HUES6 (cell line): ENCODE measurements around the gene MYL11.

ENCODE experiments used
- H3K27ac ChIP-seq: 2 replicates; pipeline ENCODE4 v1.7.0; 2013; ENCODE audit warnings: low read depth, mild to moderate bottlenecking, low read length, inconsistent platforms
- H3K27me3 ChIP-seq: 2 replicates; pipeline ENCODE4 v1.6.1; 2013; ENCODE audit warnings: low read length; ENCODE audit not compliant: control insufficient read depth, insufficient read depth
- H3K36me3 ChIP-seq: 2 replicates; pipeline ENCODE4 v1.6.1; 2013; ENCODE audit warnings: low read length; ENCODE audit not compliant: control insufficient read depth, insufficient read depth
- H3K4me1 ChIP-seq: 2 replicates; pipeline ENCODE4 v1.6.1; 2013; ENCODE audit warnings: low read length; ENCODE audit not compliant: control insufficient read depth, insufficient read depth
- H3K4me3 ChIP-seq: 2 replicates; pipeline ENCODE4 v1.5.1; 2013; ENCODE audit warnings: low read depth, low read length
- H3K9ac ChIP-seq: one replicate; pipeline ENCODE4 v1.6.1; 2013; ENCODE audit warnings: mild to moderate bottlenecking, low read length
- H3K9me3 ChIP-seq: 2 replicates; pipeline ENCODE4 v1.6.1; 2013; ENCODE audit warnings: low read depth, low read length; ENCODE audit not compliant: control insufficient read depth, insufficient read depth

MYL11 gene

DNA sequence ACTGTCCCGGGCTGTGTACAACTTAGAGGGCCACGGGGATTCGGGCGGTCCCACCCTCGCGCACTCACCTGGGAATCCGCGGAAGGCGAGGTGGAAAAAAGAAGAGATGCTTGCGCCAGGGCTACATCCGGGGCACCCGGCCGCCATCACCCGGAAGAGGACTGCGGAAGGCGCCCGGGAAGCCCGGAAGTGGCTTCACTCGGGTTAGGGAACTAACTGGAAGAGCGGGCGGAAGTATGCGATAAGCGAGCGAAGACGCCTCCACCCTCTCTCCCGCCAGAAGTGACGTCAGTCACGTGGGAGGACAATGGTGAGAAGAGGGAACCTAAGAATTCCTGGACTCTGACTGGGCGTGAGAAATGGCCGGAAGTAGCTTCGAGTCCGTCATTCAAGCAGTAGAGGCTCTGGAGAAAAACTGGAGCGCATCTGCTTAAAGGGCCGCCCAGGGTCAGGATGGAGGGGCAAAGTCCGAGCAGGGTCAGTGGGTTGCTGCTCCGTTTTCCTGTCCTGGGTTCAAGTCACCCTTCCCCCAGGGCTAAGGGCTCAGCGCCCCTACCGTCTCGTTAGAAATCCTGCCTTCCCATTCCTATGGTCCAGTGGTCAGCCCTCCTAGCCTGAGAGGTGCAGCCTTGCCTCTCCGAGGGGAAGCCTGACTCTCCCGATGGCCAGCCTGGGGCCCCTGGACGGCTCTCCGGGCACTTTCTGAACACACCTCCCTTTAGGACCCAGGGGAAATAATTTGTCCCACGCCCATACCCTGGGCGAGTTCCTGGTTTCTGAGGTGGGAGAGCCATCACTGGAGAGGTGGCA is 19.3 kb upstream of the MYL11 start, which contains the start of gene CD2BP2:
CD2BP2 (minus strand) TSS at position 165 of the 810 bp plus-strand sequence. CDS start 627 bp downstream, outside the sequence.
- peaks cover 59% of the 10 kb centered on the region for H3K36me3 ChIP-seq

DNA sequence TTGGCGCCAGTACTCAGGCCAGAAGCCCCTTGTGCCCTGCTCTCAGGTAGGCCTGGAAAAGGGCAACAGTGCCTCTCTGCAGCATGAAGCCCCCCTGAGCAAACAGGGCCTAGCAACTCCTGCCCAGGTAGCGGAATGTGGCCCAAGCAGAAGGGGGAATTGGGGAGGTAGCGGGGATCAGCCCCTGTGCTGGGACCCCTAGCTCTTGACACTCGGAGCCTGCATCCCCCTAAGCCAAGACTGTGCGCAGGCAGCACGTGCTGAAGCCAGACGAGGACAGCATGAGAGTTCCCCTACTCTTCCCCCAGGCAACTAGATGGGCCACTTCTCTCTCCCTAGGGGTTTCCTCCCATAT is 18.7 kb upstream of the MYL11 start:
- Histone ChIP-seq H3K27me3 (no peaks in the 10 kb centered on the region), H3K4me1 (peaks cover 12% of the 10 kb centered on the region), H3K9ac (peak overlapping the region; percentile 98), H3K27ac (peak overlapping the region; percentile 95), H3K4me3 (peak overlapping the region; percentile 98), H3K36me3 (peaks cover 56% of the 10 kb centered on the region), H3K9me3 (no peaks in the 10 kb centered on the region)

More for the DNA sequence above, 19.3 kb upstream of the MYL11 start, which contains the start of gene CD2BP2:
- peak within 1 kb of the TSS; percentile 95 for H3K27ac ChIP-seq
- no peaks in the 10 kb centered on the region for H3K9me3 ChIP-seq
- peak within 1 kb of the TSS; percentile 98 for H3K9ac ChIP-seq
- H3K4me3 ChIP-seq = peak within 1 kb of the TSS; percentile 98
- H3K4me1 ChIP-seq = peaks cover 12% of the 10 kb centered on the region
- no peaks in the 10 kb centered on the region for H3K27me3 ChIP-seq

- H3K27ac ChIP-seq = no peak overlapping the region
- no peaks in the 10 kb centered on the region for H3K9me3 ChIP-seq
- peak overlapping the region; percentile 98; the same call in 1 of the 2 replicates for H3K4me3 ChIP-seq
- H3K27me3 ChIP-seq = no peaks in the 10 kb centered on the region
- H3K4me1 ChIP-seq = peaks cover 12% of the 10 kb centered on the region
- H3K36me3 ChIP-seq = peaks cover 50% of the 10 kb centered on the region
- peak overlapping the region; percentile 98 for H3K9ac ChIP-seq
Measured at GRCh38 chr16:30356401-30357084, 18.1 kb upstream of the MYL11 start.

- H3K9me3 ChIP-seq = no peaks in the 10 kb centered on the region
- no peak overlapping the region for H3K4me3 ChIP-seq
- no peak overlapping the region for H3K27ac ChIP-seq
- H3K36me3 ChIP-seq = peaks cover 45% of the 10 kb centered on the region
- no peaks in the 10 kb centered on the region for H3K27me3 ChIP-seq
- peaks cover 12% of the 10 kb centered on the region for H3K4me1 ChIP-seq
- no peak overlapping the region for H3K9ac ChIP-seq
Measured at GRCh38 chr16:30357085-30357714, 17.4 kb upstream of the MYL11 start.

DNA sequence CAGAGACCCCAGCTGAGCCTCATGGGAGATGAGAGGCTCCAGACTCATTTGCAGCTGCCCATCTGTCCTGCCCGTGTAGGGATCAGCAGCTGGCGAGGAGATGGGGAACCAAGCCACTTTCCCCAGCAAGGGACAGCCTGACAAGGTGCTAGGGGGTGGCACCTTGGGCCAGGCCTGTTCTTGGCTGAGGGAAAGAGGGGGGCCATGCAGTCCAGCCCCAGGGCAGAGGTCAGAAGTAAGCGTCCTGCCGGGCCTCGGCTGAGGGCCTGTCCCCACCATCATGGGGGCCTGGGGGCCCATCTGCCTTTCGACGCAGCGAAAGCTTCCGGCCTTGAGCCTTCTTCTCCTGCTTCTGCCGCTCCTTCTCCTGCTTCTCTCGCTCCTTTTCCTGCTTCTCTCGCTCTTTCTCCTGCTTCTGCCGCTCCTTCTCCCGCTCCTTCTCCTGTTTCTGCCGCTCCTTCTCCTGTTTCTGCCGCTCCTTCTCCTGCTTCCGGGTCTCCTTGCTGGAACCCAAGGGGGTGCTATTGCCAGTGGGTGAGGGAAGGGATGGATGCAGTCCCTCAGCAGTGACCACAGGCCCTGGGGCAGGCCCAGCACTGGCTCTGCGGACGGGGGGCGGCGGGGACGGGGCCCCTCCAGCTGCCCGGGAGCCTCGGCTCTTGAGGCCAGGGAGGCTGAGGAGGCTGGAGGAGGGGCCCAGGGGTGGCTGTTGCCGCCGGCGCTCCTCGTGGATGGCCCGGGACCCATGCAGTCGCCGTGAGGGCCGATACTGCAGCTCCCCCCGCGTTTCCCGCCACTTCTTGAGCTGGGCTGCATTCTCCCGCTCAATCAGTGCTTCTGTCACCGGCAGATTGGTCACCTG is 16.7 kb upstream of the MYL11 start:
- H3K36me3 ChIP-seq = peaks cover 42% of the 10 kb centered on the region
- no peak overlapping the region for H3K27ac ChIP-seq
- H3K9me3 ChIP-seq = no peaks in the 10 kb centered on the region
- no peaks in the 10 kb centered on the region for H3K27me3 ChIP-seq
- H3K9ac ChIP-seq = no peak overlapping the region
- H3K4me1 ChIP-seq = peaks cover 12% of the 10 kb centered on the region
- no peak overlapping the region for H3K4me3 ChIP-seq

DNA sequence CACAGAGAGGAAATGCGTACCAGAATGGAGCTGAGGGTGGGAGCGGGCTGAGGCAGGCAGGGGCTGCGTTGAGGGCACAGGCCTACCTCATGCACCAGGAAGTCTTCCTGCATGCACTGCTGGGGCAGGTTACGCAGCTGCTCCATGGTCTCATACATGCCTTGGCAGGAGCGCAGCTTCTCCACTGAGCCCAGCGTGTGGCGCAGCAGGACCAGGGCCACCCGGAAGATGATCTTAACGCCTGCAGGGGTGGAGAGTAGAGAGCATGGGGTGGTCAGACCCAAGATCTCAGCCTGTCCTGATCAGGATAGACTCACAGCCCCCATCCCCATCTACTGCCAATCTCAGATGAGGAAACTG is 16.0 kb upstream of the MYL11 start:
- Histone ChIP-seq H3K9me3 (no peaks in the 10 kb centered on the region), H3K4me1 (peaks cover 12% of the 10 kb centered on the region), H3K27me3 (no peaks in the 10 kb centered on the region), H3K36me3 (peaks cover 38% of the 10 kb centered on the region), H3K9ac (no peak overlapping the region), H3K4me3 (no peak overlapping the region), H3K27ac (no peak overlapping the region)

GRCh38 chr16:30358990-30359870 is 15.4 kb upstream of the MYL11 start:
- Histone ChIP-seq H3K27me3 (no peaks in the 10 kb centered on the region), H3K4me1 (peaks cover 7% of the 10 kb centered on the region), H3K4me3 (no peak overlapping the region), H3K9me3 (no peaks in the 10 kb centered on the region), H3K9ac (peak overlapping the region; percentile 25), H3K27ac (no peak overlapping the region), H3K36me3 (peaks cover 34% of the 10 kb centered on the region)

- Histone ChIP-seq H3K4me3 (no peak overlapping the region), H3K27me3 (no peaks in the 10 kb centered on the region), H3K27ac (no peak overlapping the region), H3K4me1 (peaks cover 7% of the 10 kb centered on the region), H3K36me3 (peaks cover 38% of the 10 kb centered on the region), H3K9ac (peak overlapping the region; percentile 25), H3K9me3 (no peaks in the 10 kb centered on the region)
Measured at GRCh38 chr16:30359871-30360170, 14.8 kb upstream of the MYL11 start.

- Histone ChIP-seq H3K4me1 (peaks cover 3% of the 10 kb centered on the region), H3K36me3 (peaks cover 45% of the 10 kb centered on the region), H3K4me3 (no peak overlapping the region), H3K27me3 (no peaks in the 10 kb centered on the region), H3K9ac (no peak overlapping the region), H3K9me3 (no peaks in the 10 kb centered on the region), H3K27ac (no peak overlapping the region)
Measured at GRCh38 chr16:30361180-30361579, 13.4 kb upstream of the MYL11 start.

- H3K27ac ChIP-seq = no peak overlapping the region
- H3K4me1 ChIP-seq = peaks cover 18% of the 10 kb centered on the region; the same call in 1 of the 2 replicates
- no peaks in the 10 kb centered on the region for H3K9me3 ChIP-seq
- no peak overlapping the region for H3K4me3 ChIP-seq
- H3K9ac ChIP-seq = no peak overlapping the region
- no peaks in the 10 kb centered on the region for H3K27me3 ChIP-seq
- H3K36me3 ChIP-seq = peaks cover 23% of the 10 kb centered on the region
Measured at GRCh38 chr16:30365200-30365599, 9.4 kb upstream of the MYL11 start.
